Loucy (cell line): ENCODE data around the gene CMTM7.
A peak's percentile ranks its signal among the peaks of the same experiment; 100 is the strongest.
"Not testable (repeated sequence)": the region's sequence is repeated elsewhere in the genome, so short reads cannot be mapped to it uniquely, and the experiment has no call there.

ENCODE experiments used
- H2AFZ ChIP-seq: fragments of 200-600 bp; sonication (generic); 2 replicates; pipeline ENCODE4 v1.6.0; 2016; ENCODE audit warnings: antibody characterized with exemption, mild to moderate bottlenecking, low read length, moderate library complexity
- H3F3A ChIP-seq: fragments of 200-600 bp; 2 replicates; pipeline ENCODE4 v1.6.0; 2016; ENCODE audit warnings: antibody characterized with exemption, low read depth, mild to moderate bottlenecking
- H3K27me3 ChIP-seq: fragments of 200-600 bp; sonication (generic); 2 replicates; pipeline ENCODE4 v1.6.1; 2014; ENCODE audit warnings: low read length, mild to moderate bottlenecking; ENCODE audit not compliant: insufficient read depth, poor library complexity, severe bottlenecking
- H3K36me3 ChIP-seq: fragments of 200-600 bp; sonication (generic); 2 replicates; pipeline ENCODE4 v1.6.1; 2016; ENCODE audit warnings: low read length; ENCODE audit not compliant: insufficient read depth
- H3K4me1 ChIP-seq: fragments of 200-600 bp; sonication (generic); 2 replicates; pipeline ENCODE4 v1.5.1; 2014; ENCODE audit warnings: low read length, mild to moderate bottlenecking; ENCODE audit not compliant: insufficient read depth, poor library complexity, severe bottlenecking
- H3K4me2 ChIP-seq: fragments of 200-600 bp; sonication (generic); 2 replicates; pipeline ENCODE4 v1.6.0; 2014; ENCODE audit warnings: antibody characterized with exemption, low read length, low read depth, mild to moderate bottlenecking; ENCODE audit not compliant: poor library complexity, severe bottlenecking
- H3K4me3 ChIP-seq: fragments of 200-600 bp; sonication (generic); 2 replicates; pipeline ENCODE4 v1.5.1; 2014; ENCODE audit warnings: low read length, mild to moderate bottlenecking, mixed read lengths; ENCODE audit not compliant: poor library complexity, severe bottlenecking
- H3K79me2 ChIP-seq: fragments of 200-600 bp; sonication (generic); 2 replicates; pipeline ENCODE4 v1.6.1; 2014; ENCODE audit warnings: low read length; ENCODE audit not compliant: insufficient read depth
- H3K9ac ChIP-seq: fragments of 200-600 bp; sonication (generic); 2 replicates; pipeline ENCODE4 v1.6.0; 2014; ENCODE audit warnings: mild to moderate bottlenecking, low read depth, low read length, moderate library complexity; ENCODE audit not compliant: poor library complexity, severe bottlenecking
- H3K9me2 ChIP-seq: fragments of 200-600 bp; sonication (generic); replicated peaks from 2 replicates; pipeline ENCODE4 v1.6.1; 2016; ENCODE audit warnings: low read depth, low read length, mixed read lengths
- H3K9me3 ChIP-seq: fragments of 200-600 bp; sonication (generic); 2 replicates; pipeline ENCODE4 v1.6.1; 2014; ENCODE audit warnings: mild to moderate bottlenecking, antibody characterized with exemption, low read length, low read depth; ENCODE audit not compliant: insufficient read depth
- H4K20me1 ChIP-seq: fragments of 200-600 bp; sonication (generic); 2 replicates; pipeline ENCODE4 v1.6.0; 2014; ENCODE audit warnings: antibody characterized with exemption, low read length, mild to moderate bottlenecking; ENCODE audit not compliant: insufficient read depth, poor library complexity, severe bottlenecking
- EZH2phosphoT487 ChIP-seq: fragments of 200-600 bp; IDR thresholded peaks from 2 replicates; pipeline ENCODE4 v1.6.1; 2018; ENCODE audit warnings: antibody characterized with exemption, mild to moderate bottlenecking, moderate library complexity, borderline replicate concordance
- TF ChIP-seq, protein P1 (sequence below): fragments of 200-600 bp; sonication (generic); conservative IDR thresholded peaks from 2 replicates; pipeline ENCODE4 v1.5.1; 2014; ENCODE audit warnings: mild to moderate bottlenecking, antibody characterized with exemption, low read length

Gene CMTM7

GRCh38 chr3:32387512-32387911, 4.1 kb upstream of the CMTM7 start:
- Histone ChIP-seq H3K9me3 (no peaks in the 10 kb centered on the region), H3K36me3 (no peaks in the 10 kb centered on the region), H3K9ac (no peak overlapping the region), H3K4me1 (peaks cover 10% of the 10 kb centered on the region), H3K79me2 (peaks cover 8% of the 10 kb centered on the region; the same call in 1 of the 2 replicates), H4K20me1 (no peaks in the 10 kb centered on the region), H3F3A (no peaks in the 10 kb centered on the region), H3K4me3 (no peak overlapping the region), H2AFZ (no peak overlapping the region), H3K4me2 (no peak overlapping the region), H3K9me2 (no peaks in the 10 kb centered on the region), H3K27me3 (no peaks in the 10 kb centered on the region)
- TF ChIP-seq EZH2phosphoT487, result no peak
- TF ChIP-seq, protein P1, sequence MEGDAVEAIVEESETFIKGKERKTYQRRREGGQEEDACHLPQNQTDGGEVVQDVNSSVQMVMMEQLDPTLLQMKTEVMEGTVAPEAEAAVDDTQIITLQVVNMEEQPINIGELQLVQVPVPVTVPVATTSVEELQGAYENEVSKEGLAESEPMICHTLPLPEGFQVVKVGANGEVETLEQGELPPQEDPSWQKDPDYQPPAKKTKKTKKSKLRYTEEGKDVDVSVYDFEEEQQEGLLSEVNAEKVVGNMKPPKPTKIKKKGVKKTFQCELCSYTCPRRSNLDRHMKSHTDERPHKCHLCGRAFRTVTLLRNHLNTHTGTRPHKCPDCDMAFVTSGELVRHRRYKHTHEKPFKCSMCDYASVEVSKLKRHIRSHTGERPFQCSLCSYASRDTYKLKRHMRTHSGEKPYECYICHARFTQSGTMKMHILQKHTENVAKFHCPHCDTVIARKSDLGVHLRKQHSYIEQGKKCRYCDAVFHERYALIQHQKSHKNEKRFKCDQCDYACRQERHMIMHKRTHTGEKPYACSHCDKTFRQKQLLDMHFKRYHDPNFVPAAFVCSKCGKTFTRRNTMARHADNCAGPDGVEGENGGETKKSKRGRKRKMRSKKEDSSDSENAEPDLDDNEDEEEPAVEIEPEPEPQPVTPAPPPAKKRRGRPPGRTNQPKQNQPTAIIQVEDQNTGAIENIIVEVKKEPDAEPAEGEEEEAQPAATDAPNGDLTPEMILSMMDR, result no peak

- H3F3A ChIP-seq, H3K9me3 ChIP-seq, H2AFZ ChIP-seq, H3K36me3 ChIP-seq, H3K27me3 ChIP-seq, H3K4me2 ChIP-seq, H3K9me2 ChIP-seq, H3K9ac ChIP-seq, H4K20me1 ChIP-seq, H3K4me3 ChIP-seq: not testable (repeated sequence)
- Histone ChIP-seq H3K79me2 (peaks cover 20% of the 10 kb centered on the region; the same call in 1 of the 2 replicates), H3K4me1 (peaks cover 24% of the 10 kb centered on the region)
Observed at GRCh38 chr3:32389577-32389976, 2.1 kb upstream of the CMTM7 start.

- TF ChIP-seq, protein P1, result no peak
- TF ChIP-seq EZH2phosphoT487, result no peak
- peak overlapping the region; percentile 91 for H2AFZ ChIP-seq
- H3F3A ChIP-seq, result peaks cover 4% of the 10 kb centered on the region; the same call in 1 of the 2 replicates
- H3K9me3 ChIP-seq, result no peaks in the 10 kb centered on the region
- peak overlapping the region; percentile 86 for H3K4me3 ChIP-seq
- H3K36me3 ChIP-seq, result no peaks in the 10 kb centered on the region
- H3K9me2 ChIP-seq, result no peaks in the 10 kb centered on the region
- H3K79me2 ChIP-seq, result peaks cover 27% of the 10 kb centered on the region; the same call in 1 of the 2 replicates
- H4K20me1 ChIP-seq, result peaks cover 7% of the 10 kb centered on the region
- H3K9ac ChIP-seq, result peak overlapping the region; percentile 72
- no peaks in the 10 kb centered on the region for H3K27me3 ChIP-seq
- H3K4me2 ChIP-seq, result peak overlapping the region; percentile 85
- peaks cover 24% of the 10 kb centered on the region for H3K4me1 ChIP-seq
Observed at GRCh38 chr3:32392536-32393302, 1.1 kb downstream of the CMTM7 start.
